ACC112 (cell line): Measurements from ENCODE around the gene PCSK4.
"Not testable (repeated sequence)": the region's sequence is repeated elsewhere in the genome, so short reads cannot be mapped to it uniquely, and the experiment has no call there.

Source experiments
- H2AFZ ChIP-seq: fragments of 200-600 bp; sonication (generic); one replicate; pipeline ENCODE4 v1.6.0; 2017; ENCODE audit warnings: antibody characterized with exemption, low read length; ENCODE audit not compliant: unreplicated experiment
- H3K27ac ChIP-seq: fragments of 200-600 bp; sonication (generic); 2 replicates; pipeline ENCODE4 v1.5.1; 2014; ENCODE audit warnings: low read depth, mild to moderate bottlenecking, antibody characterized with exemption, low read length, moderate library complexity
- H3K27me3 ChIP-seq: fragments of 200-600 bp; sonication (generic); 2 replicates; pipeline ENCODE4 v1.6.1; 2014; ENCODE audit warnings: mild to moderate bottlenecking, antibody characterized with exemption, low read length, moderate library complexity, mixed read lengths; ENCODE audit not compliant: insufficient read depth
- H3K36me3 ChIP-seq: fragments of 200-600 bp; sonication (generic); 2 replicates; pipeline ENCODE4 v1.6.1; 2016; ENCODE audit warnings: mild to moderate bottlenecking, antibody characterized with exemption, low read length, moderate library complexity, mixed read lengths; ENCODE audit not compliant: insufficient read depth
- H3K4me1 ChIP-seq: fragments of 200-600 bp; sonication (generic); one replicate; pipeline ENCODE4 v1.6.1; 2016; ENCODE audit warnings: low read length, mixed read lengths; ENCODE audit not compliant: insufficient read depth, unreplicated experiment, control insufficient read depth
- H3K4me3 ChIP-seq: fragments of 200-600 bp; sonication (generic); 2 replicates; pipeline ENCODE4 v1.5.1; 2014; ENCODE audit warnings: mild to moderate bottlenecking, low read depth, low read length
- H3K79me2 ChIP-seq: fragments of 200-600 bp; sonication (generic); one replicate; pipeline ENCODE4 v1.6.0; 2016; ENCODE audit warnings: low read length; ENCODE audit not compliant: control insufficient read depth, unreplicated experiment, insufficient read depth

PCSK4 gene

GRCh38 chr19:1441022-1441426 lies 49.1 kb downstream of the PCSK4 start:
- no peaks in the 10 kb centered on the region for H3K27me3 ChIP-seq
- peaks cover 2% of the 10 kb centered on the region for H3K4me1 ChIP-seq
- peaks cover 17% of the 10 kb centered on the region; the same call in 1 of the 2 replicates for H3K36me3 ChIP-seq
- no peak overlapping the region for H3K4me3 ChIP-seq
- peaks cover 31% of the 10 kb centered on the region for H3K79me2 ChIP-seq
- H2AFZ ChIP-seq: no peak overlapping the region
- H3K27ac ChIP-seq: no peak overlapping the region

DNA sequence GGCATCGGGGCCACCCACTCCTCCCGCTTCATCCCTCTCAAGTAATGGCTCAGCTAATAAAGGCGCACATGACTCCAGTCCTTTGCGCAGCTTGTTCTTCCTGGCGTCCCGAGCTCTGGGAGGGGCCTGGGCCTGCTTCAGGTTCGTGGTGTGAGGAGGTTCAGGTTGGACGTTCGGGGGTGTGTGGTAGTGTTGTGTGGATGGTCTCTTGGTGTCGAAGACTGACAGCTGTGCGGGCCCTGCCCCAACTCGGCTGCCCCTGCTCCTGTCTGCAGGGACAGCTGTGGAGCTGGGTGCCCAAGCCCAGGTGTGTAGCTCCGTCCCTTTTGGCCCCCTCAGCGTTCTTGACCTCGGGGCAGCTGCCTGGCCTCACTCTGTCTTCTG lies 49.7 kb downstream of the PCSK4 start:
- H3K27ac ChIP-seq: no peak overlapping the region
- H3K36me3 ChIP-seq: peaks cover 17% of the 10 kb centered on the region; the same call in 1 of the 2 replicates
- 0 out of 2 replicates have a peak overlapping the region, but pooled peaks have one; percentile 12 for H3K4me3 ChIP-seq
- H3K4me1 ChIP-seq: peaks cover 2% of the 10 kb centered on the region
- H3K79me2 ChIP-seq: peaks cover 31% of the 10 kb centered on the region
- no peaks in the 10 kb centered on the region for H3K27me3 ChIP-seq
- no peak overlapping the region for H2AFZ ChIP-seq

GRCh38 chr19:1439525-1440417 lies 50.4 kb downstream of the PCSK4 start:
- Histone ChIP-seq H3K79me2 (peaks cover 31% of the 10 kb centered on the region), H3K36me3 (peaks cover 17% of the 10 kb centered on the region; the same call in 1 of the 2 replicates), H3K4me3 (peak overlapping the region; percentile 94)
- not testable (repeated sequence) for H3K27ac ChIP-seq, H3K27me3 ChIP-seq, H3K4me1 ChIP-seq, H2AFZ ChIP-seq

- Histone ChIP-seq H3K79me2 (peaks cover 31% of the 10 kb centered on the region), H3K27me3 (no peaks in the 10 kb centered on the region), H2AFZ (no peak overlapping the region), H3K27ac (peak overlapping the region; percentile 91; the same call in 1 of the 2 replicates), H3K36me3 (peaks cover 17% of the 10 kb centered on the region; the same call in 1 of the 2 replicates), H3K4me3 (peak overlapping the region; percentile 94), H3K4me1 (peaks cover 2% of the 10 kb centered on the region)
These were observed 51.2 kb downstream of the PCSK4 start for GRCh38 chr19:1438933-1439354.

GRCh38 chr19:1438035-1438932 lies 51.9 kb downstream of the PCSK4 start, which contains the start of gene RPS15:
Gene RPS15, plus strand, starts transcription at chr19:1438396. Its CDS starts 30 bp downstream, at chr19:1438426.
- peaks cover 2% of the 10 kb centered on the region for H3K4me1 ChIP-seq
- H3K27me3 ChIP-seq: no peaks in the 10 kb centered on the region
- peaks cover 31% of the 10 kb centered on the region for H3K79me2 ChIP-seq
- peak within 1 kb of the TSS; percentile 91 for H3K27ac ChIP-seq
- peak within 1 kb of the TSS; percentile 94 for H3K4me3 ChIP-seq
- peaks cover 17% of the 10 kb centered on the region; the same call in 1 of the 2 replicates for H3K36me3 ChIP-seq
- H2AFZ ChIP-seq: no peak within 1 kb of the TSS

DNA sequence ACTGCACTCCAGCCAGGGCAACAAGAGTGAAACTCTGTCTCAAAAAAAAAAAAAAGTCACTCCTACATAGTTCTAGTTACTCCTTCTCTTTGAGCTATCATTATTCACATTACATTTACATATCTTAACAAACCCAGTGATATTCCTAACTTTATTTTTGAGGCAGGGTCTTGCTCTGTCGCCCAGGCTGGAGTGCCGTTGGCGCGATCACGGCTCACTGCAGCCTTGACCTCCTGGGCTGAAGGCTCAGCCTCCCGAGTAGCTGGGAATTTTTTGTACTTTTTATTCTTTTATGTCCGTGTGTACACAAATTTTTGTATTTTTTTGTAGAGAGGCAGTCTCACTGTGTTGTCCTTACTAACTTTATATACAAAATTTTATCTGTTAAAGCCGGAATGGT lies 52.5 kb downstream of the PCSK4 start:
- Histone ChIP-seq H2AFZ (no peak overlapping the region), H3K4me1 (peaks cover 2% of the 10 kb centered on the region), H3K27me3 (no peaks in the 10 kb centered on the region), H3K4me3 (peak overlapping the region; percentile 94), H3K36me3 (peaks cover 17% of the 10 kb centered on the region; the same call in 1 of the 2 replicates), H3K79me2 (peaks cover 31% of the 10 kb centered on the region), H3K27ac (peak overlapping the region; percentile 6; the same call in 1 of the 2 replicates)

- H2AFZ ChIP-seq: no peak overlapping the region
- H3K79me2 ChIP-seq: peaks cover 21% of the 10 kb centered on the region
- H3K36me3 ChIP-seq: peaks cover 4% of the 10 kb centered on the region; the same call in 1 of the 2 replicates
- H3K4me1 ChIP-seq: peaks cover 1% of the 10 kb centered on the region
- no peak overlapping the region for H3K4me3 ChIP-seq
- H3K27me3 ChIP-seq: no peaks in the 10 kb centered on the region
- no peak overlapping the region for H3K27ac ChIP-seq
These were observed 54.7 kb downstream of the PCSK4 start for GRCh38 chr19:1435378-1435989.

DNA sequence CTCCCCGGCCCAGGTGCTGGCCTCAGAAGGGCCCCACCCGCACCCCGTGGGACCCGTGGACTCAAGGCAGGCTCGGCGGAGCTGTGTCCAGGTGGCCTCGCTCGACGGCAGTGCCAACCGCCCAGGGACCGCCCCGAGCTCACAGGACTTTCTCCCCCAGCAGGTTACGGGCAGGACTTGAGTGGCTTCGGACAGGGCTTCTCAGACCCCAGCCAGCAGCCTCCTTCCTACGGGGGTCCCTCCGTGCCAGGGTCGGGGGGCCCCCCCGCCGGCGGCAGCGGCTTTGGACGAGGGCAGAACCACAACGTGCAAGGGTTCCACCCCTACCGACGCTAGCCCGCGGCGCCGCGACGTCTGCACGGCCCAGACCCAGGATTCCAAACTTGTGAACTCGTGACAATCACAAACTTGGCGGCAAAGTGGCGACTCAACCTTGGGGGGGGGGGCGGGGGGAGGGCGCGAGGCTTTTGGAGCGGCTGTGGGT lies 55.5 kb downstream of the PCSK4 start:
- no peaks in the 10 kb centered on the region; the same call in 1 of the 2 replicates for H3K36me3 ChIP-seq
- no peaks in the 10 kb centered on the region for H3K4me1 ChIP-seq
- H3K4me3 ChIP-seq: no peak overlapping the region
- H3K27ac ChIP-seq: no peak overlapping the region
- no peaks in the 10 kb centered on the region for H3K27me3 ChIP-seq
- H2AFZ ChIP-seq: no peak overlapping the region
- peaks cover 13% of the 10 kb centered on the region for H3K79me2 ChIP-seq

DNA sequence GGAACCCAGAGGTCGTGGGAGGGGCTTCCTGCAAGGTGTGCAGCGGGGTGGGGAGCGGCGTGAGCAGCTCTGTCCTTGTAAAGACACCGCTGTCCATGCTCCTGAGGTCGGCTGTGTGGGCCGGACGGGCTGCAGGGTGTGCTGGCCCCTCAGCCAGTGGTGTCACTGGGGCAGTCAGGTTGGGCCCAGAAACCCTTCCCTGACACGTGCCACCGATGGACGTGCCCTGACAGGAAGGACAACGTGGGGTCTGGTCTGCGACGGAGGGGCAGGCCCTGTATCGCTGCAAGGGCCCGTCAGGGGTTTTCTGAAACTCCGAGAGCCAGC lies 56.1 kb downstream of the PCSK4 start:
- peaks cover 7% of the 10 kb centered on the region for H3K79me2 ChIP-seq
- no peak overlapping the region for H2AFZ ChIP-seq
- H3K36me3 ChIP-seq: no peaks in the 10 kb centered on the region; the same call in 1 of the 2 replicates
- H3K4me3 ChIP-seq: no peak overlapping the region
- H3K27ac ChIP-seq: no peak overlapping the region
- H3K4me1 ChIP-seq: no peaks in the 10 kb centered on the region
- H3K27me3 ChIP-seq: no peaks in the 10 kb centered on the region
